ENCODE measurements around the gene GYPB. TPM values are rescaled to one million over a fixed set of nuclear protein-coding genes. Genes with fewer than 3 reads are reported as not detected.
"Not testable (repeated sequence)": the region's sequence is repeated elsewhere in the genome, so short reads cannot be mapped to it uniquely, and the experiment has no call there.

GYPB gene
- total RNA-seq, 2 donors from 2014 or later: not detected

DNA sequence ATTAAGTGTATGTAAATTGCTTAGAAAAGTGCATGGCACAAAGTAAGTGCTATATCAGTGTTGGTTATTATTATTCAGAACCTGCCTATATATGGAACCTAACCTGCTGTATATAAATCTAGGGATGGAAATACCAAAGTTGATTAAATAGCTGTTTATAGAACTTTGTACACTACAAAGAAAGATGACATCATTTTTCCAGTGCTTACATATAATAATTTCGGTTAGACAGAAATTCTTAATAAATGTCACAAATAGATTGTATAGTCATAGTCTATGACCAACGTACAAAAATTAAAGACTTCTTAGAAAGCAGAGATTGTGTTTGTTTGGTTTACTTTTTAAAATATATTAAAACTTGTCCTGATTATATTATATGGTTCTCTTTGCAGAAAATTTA, 4.4 kb downstream of the GYPB start:
- DNase-seq (ENCODE audit: low spot score): no peak
- H3K4me1 ChIP-seq (ENCODE audit: control insufficient read depth in 1 of 2, low read depth in 2 of 2): no peaks in the 10 kb centered on the region
- no peak overlapping the region for H3K27ac ChIP-seq
- H3K9me3 ChIP-seq: no peaks in the 10 kb centered on the region
- ATAC-seq (ENCODE audit: insufficient number of reproducible peaks, low FRiP score, low read depth): no peak
- H3K4me3 ChIP-seq: no peak overlapping the region
- no peak for TF ChIP-seq CTCF (IDR thresholded peaks at IDR 0.05)
- no peaks in the 10 kb centered on the region for H3K36me3 ChIP-seq
- no peaks in the 10 kb centered on the region for H3K27me3 ChIP-seq (replicated peaks; ENCODE audit: insufficient read depth)

DNA sequence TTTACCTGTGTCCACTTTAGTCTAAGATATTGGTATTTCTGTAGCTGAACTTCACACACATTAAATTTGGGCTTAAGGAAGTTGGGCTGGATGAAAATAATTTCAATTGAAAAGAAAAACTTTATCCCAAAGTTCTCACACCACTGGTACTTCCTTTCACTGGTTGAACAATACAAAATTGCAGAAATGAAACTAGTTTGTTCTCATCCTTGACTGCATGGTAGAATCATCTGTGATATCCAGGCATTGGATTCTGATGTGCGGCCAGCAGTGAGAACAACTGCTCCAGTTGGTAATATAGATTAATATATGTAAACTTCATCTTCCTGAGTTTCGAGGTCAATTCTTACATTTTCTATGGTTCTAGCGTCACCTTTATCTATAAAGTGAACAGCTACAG, 10.6 kb downstream of the GYPB start:
- not testable (repeated sequence) for H3K27ac ChIP-seq; H3K4me1 ChIP-seq (ENCODE audit: control insufficient read depth in 1 of 2, low read depth in 2 of 2)

DNA sequence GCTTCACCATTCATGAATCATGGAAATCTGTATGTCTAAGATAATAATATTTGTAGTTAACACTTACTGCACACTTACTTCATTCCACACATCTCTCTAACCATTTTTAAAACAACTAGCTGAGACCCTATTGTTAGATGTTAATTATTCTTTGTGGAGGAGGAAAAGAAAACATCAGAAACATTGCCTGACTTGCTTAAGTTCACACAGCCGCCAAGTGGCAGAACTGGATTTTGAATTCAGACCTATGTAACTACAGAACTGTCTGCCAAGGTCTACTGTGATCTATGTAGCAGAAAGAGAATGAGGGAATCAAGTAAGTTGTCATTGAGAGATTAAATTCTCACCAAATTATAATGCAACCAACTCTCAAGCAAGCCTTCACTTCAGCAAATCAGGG, 11.2 kb downstream of the GYPB start:
- not testable (repeated sequence) for DNase-seq (ENCODE audit: low spot score); H3K9me3 ChIP-seq; H3K36me3 ChIP-seq; H3K4me3 ChIP-seq; ATAC-seq (ENCODE audit: insufficient number of reproducible peaks, low FRiP score, low read depth); H3K27me3 ChIP-seq (replicated peaks; ENCODE audit: insufficient read depth); H3K4me1 ChIP-seq (ENCODE audit: control insufficient read depth in 1 of 2, low read depth in 2 of 2); H3K27ac ChIP-seq

More for the DNA sequence above, 10.6 kb downstream of the GYPB start:
- not testable (repeated sequence) for H3K4me3 ChIP-seq; H3K36me3 ChIP-seq; H3K9me3 ChIP-seq; H3K27me3 ChIP-seq (replicated peaks; ENCODE audit: insufficient read depth); DNase-seq (ENCODE audit: low spot score); ATAC-seq (ENCODE audit: insufficient number of reproducible peaks, low FRiP score, low read depth)

DNA sequence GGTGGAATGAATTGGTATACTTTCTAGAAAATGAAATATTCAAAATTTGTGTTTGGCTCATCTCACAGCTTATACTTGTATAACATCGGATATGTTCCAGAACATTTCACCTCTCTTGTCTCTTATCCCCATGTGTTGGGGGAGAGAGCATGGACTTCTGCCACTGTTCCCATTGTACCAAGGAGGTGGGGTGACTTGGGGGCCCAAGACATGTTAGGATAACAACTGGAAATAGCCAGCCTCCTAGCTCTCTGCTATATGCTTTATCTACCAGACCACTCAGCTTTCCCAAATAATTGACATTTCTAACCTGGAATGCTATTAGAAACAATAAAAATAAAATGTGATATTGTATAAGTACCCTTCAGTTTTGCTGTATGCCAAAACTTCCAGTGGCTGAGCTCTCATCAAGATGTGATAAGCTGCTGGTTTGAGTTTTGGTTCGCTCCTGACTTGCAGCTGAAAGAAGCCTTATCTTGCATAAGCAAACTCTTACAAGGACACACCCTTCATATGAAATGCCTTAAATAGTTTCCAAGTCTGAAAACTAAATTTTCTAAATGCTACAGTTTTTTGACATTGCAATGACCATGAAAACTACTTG, 12.9 kb downstream of the GYPB start:
- DNase-seq (ENCODE audit: low spot score); H3K4me1 ChIP-seq (ENCODE audit: control insufficient read depth in 1 of 2, low read depth in 2 of 2); H3K27ac ChIP-seq; H3K27me3 ChIP-seq (replicated peaks; ENCODE audit: insufficient read depth); H3K9me3 ChIP-seq; H3K4me3 ChIP-seq; H3K36me3 ChIP-seq; ATAC-seq (ENCODE audit: insufficient number of reproducible peaks, low FRiP score, low read depth): not testable (repeated sequence)

- H3K9me3 ChIP-seq; DNase-seq (ENCODE audit: low spot score); H3K4me3 ChIP-seq; H3K27me3 ChIP-seq (replicated peaks; ENCODE audit: insufficient read depth); ATAC-seq (ENCODE audit: insufficient number of reproducible peaks, low FRiP score, low read depth); H3K36me3 ChIP-seq; H3K4me1 ChIP-seq (ENCODE audit: control insufficient read depth in 1 of 2, low read depth in 2 of 2); H3K27ac ChIP-seq: not testable (repeated sequence)
These were observed 13.6 kb downstream of the GYPB start for GRCh38 chr4:144005558-144005953.

- H3K27ac ChIP-seq; H3K9me3 ChIP-seq; H3K4me3 ChIP-seq; ATAC-seq (ENCODE audit: insufficient number of reproducible peaks, low FRiP score, low read depth); H3K36me3 ChIP-seq; DNase-seq (ENCODE audit: low spot score); H3K27me3 ChIP-seq (replicated peaks; ENCODE audit: insufficient read depth); H3K4me1 ChIP-seq (ENCODE audit: control insufficient read depth in 1 of 2, low read depth in 2 of 2): not testable (repeated sequence)
These were observed 14.2 kb downstream of the GYPB start for GRCh38 chr4:144004868-144005557.

DNA sequence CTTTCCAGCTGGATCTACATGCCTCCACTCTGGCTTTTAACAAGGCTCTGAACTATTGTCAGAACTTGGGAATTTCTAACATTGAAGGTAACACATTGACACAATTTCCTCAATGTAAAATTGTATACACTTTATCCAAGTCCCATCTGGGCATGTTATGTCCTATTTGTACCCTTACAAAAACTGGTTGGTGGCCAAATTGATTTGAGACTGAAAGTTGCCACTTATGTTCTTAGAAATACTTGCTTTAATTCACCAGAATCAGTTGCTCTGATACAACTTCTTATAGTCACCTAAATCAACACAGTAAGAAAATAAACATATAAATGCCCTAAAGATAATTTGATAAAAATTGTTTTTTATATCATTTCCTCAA, 15.3 kb downstream of the GYPB start:
- not testable (repeated sequence) for H3K36me3 ChIP-seq; H3K4me3 ChIP-seq; H3K9me3 ChIP-seq; DNase-seq (ENCODE audit: low spot score); H3K27me3 ChIP-seq (replicated peaks; ENCODE audit: insufficient read depth); H3K4me1 ChIP-seq (ENCODE audit: control insufficient read depth in 1 of 2, low read depth in 2 of 2); H3K27ac ChIP-seq; ATAC-seq (ENCODE audit: insufficient number of reproducible peaks, low FRiP score, low read depth)

DNA sequence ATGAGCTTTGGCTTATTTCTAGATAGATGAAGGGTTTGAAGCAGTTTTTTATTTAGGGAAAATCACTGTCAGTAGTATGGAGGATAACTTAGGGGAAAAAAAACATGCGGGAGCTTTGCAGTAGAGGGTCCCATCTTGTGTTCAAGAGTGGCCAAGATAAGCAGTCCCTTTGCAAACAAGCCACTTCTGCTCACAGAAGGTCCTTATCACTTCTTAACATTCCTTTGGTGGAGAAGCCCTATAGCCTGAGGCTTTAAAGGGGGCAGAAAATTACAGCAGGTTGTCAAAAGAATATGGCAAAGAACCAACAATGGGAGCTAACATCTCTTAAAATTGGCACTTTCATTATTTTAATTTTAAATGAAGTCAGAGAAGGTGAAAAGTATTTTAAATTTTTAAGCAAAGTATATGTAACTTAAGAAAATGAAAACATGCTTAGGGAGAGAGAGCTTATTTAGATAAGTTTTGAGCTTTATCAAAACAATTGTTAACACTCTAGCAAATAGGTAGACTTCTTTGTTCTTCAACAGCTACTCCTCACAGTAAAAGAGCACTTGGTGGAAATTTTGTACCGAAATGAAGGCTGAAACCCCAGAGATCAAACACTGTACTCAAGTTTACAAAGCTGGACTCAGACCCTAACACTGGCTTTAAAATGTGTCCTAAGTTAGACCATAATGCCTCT, 15.8 kb downstream of the GYPB start:
- not testable (repeated sequence) for ATAC-seq (ENCODE audit: insufficient number of reproducible peaks, low FRiP score, low read depth); H3K36me3 ChIP-seq; H3K4me1 ChIP-seq (ENCODE audit: control insufficient read depth in 1 of 2, low read depth in 2 of 2); H3K27me3 ChIP-seq (replicated peaks; ENCODE audit: insufficient read depth); H3K4me3 ChIP-seq; H3K9me3 ChIP-seq; H3K27ac ChIP-seq; DNase-seq (ENCODE audit: low spot score)

DNA sequence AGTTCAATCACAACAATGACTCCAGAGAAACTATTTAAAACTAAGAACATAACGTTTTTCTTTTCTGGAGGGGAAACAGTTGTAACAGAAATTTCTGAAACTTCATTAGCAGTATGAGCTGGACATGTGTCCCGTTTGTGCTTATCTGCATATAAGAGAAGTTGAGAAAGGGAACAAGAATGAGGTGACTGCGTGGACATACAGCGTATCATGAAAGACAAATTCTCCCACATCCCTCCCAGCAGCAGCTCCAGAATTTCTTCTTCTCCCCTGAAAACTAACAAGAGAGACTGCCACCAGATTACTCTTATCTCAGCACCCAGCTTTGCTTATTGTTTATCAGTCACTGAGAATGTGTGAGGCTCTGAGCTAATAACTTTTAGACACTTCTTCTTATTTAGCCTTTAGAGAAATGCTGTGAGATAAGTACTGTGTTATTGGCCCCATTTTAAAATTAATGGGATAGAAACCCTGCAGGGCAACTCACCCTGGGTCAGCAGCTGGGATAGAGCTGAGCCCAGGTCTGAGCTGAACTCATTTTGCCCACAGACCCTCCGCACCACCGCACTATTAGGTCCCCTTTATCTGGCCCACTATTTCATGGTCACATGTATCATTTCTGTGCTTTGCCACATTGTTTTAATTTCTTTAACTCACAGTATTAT, 18.7 kb downstream of the GYPB start:
- H3K36me3 ChIP-seq; DNase-seq (ENCODE audit: low spot score); H3K4me3 ChIP-seq; ATAC-seq (ENCODE audit: insufficient number of reproducible peaks, low FRiP score, low read depth); H3K4me1 ChIP-seq (ENCODE audit: control insufficient read depth in 1 of 2, low read depth in 2 of 2); H3K9me3 ChIP-seq; H3K27me3 ChIP-seq (replicated peaks; ENCODE audit: insufficient read depth); H3K27ac ChIP-seq: not testable (repeated sequence)

- H3K4me3 ChIP-seq; ATAC-seq (ENCODE audit: insufficient number of reproducible peaks, low FRiP score, low read depth); H3K27me3 ChIP-seq (replicated peaks; ENCODE audit: insufficient read depth); H3K27ac ChIP-seq; H3K9me3 ChIP-seq; H3K4me1 ChIP-seq (ENCODE audit: control insufficient read depth in 1 of 2, low read depth in 2 of 2); H3K36me3 ChIP-seq; DNase-seq (ENCODE audit: low spot score): not testable (repeated sequence)
These were observed 23.0 kb downstream of the GYPB start for GRCh38 chr4:143996193-143996592.

DNA sequence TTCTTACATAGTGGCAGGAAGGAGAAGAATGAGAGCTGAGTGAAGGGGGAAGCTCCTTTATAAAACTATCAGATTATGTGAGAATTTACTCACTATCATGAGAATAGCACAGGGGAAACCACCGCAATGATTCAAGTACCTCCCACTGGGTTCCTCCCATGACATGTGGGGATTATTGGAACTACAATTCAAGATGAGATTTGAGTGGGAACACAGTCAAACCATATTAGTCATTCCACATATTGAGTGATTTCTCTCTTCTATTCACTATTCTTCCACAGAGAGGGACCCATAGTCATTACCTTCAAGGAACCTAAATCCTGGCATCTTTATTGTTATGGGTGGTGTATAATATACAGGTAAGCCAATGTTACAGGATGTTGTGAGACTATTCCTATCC, 27.4 kb downstream of the GYPB start:
- not testable (repeated sequence) for H3K4me1 ChIP-seq (ENCODE audit: control insufficient read depth in 1 of 2, low read depth in 2 of 2)

More for the DNA sequence above, 27.4 kb downstream of the GYPB start:
- not testable (repeated sequence) for H3K4me3 ChIP-seq; H3K36me3 ChIP-seq; ATAC-seq (ENCODE audit: insufficient number of reproducible peaks, low FRiP score, low read depth); H3K9me3 ChIP-seq; H3K27ac ChIP-seq; DNase-seq (ENCODE audit: low spot score); H3K27me3 ChIP-seq (replicated peaks; ENCODE audit: insufficient read depth)
